Activated naive CD8-positive, alpha-beta T cell treated with anti-CD3 and anti-CD28 coated beads, Interleukin-2, amount 10 ng/mL, durations not matched to agents 7 days and 5 days (primary cell): ENCODE results near the gene CPA3. TPM values are rescaled to one million over a fixed set of nuclear protein-coding genes. Genes with fewer than 3 reads are reported as not detected.

Source experiments
- ATAC-seq: fragments of 150-1000 bp; cut with Tn5 transposase; one replicate; pipeline ENCODE4 v1.10.0; 2021; ENCODE audit warnings: low read depth, moderate library complexity
- POLR2A ChIA-PET: fragments of 350-600 bp; sonication (Branson Sonifier 250); formaldehyde crosslinking; loops from one replicate; lab custom pipeline; 2021; ENCODE audit warnings: antibody characterized with exemption; lab: Charles Lee
- DNase-seq: peaks from one replicate; pipeline ENCODE4 v3.0.0; 2021
- H3K27ac Mint-ChIP-seq: one replicate; pipeline ENCODE4 v1.8.0; 2022; ENCODE audit warnings: mild to moderate bottlenecking, mixed read lengths
- H3K27me3 Mint-ChIP-seq: one replicate; pipeline ENCODE4 v1.8.0; 2022; ENCODE audit warnings: mild to moderate bottlenecking, moderate library complexity, mixed read lengths
- H3K36me3 Mint-ChIP-seq: one replicate; pipeline ENCODE4 v1.8.0; 2021; ENCODE audit warnings: mild to moderate bottlenecking, mixed read lengths
- H3K4me1 Mint-ChIP-seq: one replicate; pipeline ENCODE4 v1.8.0; 2021; ENCODE audit warnings: mixed read lengths
- H3K4me3 Mint-ChIP-seq: one replicate; pipeline ENCODE4 v1.8.0; 2022; ENCODE audit warnings: mild to moderate bottlenecking, moderate library complexity, mixed read lengths
- H3K9me3 Mint-ChIP-seq: one replicate; pipeline ENCODE4 v1.8.0; 2021; ENCODE audit warnings: mixed read lengths
- total RNA-seq, 2 experiments: library from RNA; stranded (reverse); gene quantifications; one replicate each; pipeline ENCODE4 v1.2.3, GENCODE V29; 2021

Gene CPA3
- total RNA-seq, 2 experiments from 2014 or later = not detected

DNA sequence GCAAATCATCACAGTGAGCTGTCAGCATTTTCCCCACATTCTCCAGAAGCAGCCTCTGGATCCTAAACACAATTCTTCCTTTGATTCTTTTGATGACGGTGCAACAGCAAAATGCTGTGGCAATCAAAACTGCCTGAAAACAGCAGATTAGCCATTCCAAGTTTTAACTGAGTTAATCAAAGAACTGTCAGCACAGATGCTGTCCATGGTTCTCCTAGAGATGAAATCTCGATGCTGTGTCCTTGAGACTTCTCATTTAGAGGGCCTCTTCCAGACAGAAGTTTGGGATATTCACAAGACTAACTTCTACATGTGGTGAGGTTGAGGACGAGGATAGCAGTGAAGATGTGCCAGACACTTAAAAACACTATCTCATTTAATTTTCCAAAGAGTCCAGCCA is 75.9 kb downstream of the CPA3 start:
- no peak overlapping the region for H3K27ac Mint-ChIP-seq
- DNase-seq (no peak), ATAC-seq (no peak)
- H3K4me3 Mint-ChIP-seq = no peak overlapping the region
- POLR2A ChIA-PET = no interaction called here
- no peaks in the 10 kb centered on the region for H3K9me3 Mint-ChIP-seq
- H3K4me1 Mint-ChIP-seq = no peaks in the 10 kb centered on the region
- no peaks in the 10 kb centered on the region for H3K36me3 Mint-ChIP-seq
- peaks cover 16% of the 10 kb centered on the region for H3K27me3 Mint-ChIP-seq

DNA sequence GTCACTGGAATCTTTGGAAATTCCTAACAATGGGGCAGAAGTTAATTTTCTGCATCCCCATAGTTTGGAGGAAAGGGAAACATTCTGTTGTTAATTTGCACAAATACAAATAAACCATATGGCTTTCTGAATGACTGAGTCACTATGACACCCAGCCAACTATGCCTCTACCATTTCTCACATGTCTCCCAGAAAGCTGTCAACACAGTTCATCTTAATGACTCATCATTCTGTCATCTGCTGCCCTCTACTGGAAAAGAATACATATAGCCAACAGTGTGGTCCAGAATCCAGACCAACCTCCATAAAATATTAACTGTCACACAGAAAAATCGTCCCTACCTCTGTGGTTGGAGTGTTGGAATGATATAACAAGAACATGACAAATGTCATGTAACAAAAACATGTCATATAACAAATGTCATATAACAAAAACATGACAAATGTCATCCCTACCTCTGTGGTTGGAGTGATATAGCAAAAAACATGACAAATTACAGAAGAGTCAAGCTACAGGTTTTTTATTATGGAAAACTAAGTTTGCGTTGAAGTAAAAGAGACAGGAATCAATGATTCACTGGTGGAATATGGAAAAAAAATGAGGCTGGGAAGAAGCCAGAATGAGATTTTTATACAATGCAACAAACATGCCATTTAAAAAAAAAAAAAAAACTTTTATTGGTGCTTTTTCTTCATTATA is 78.6 kb downstream of the CPA3 start:
- H3K4me1 Mint-ChIP-seq = no peaks in the 10 kb centered on the region
- no peaks in the 10 kb centered on the region for H3K36me3 Mint-ChIP-seq
- H3K27me3 Mint-ChIP-seq = peaks cover 10% of the 10 kb centered on the region
- H3K27ac Mint-ChIP-seq = no peak overlapping the region
- POLR2A ChIA-PET = no interaction called here
- ATAC-seq = peak; percentile 88
- no peak overlapping the region for H3K4me3 Mint-ChIP-seq
- no peaks in the 10 kb centered on the region for H3K9me3 Mint-ChIP-seq
- DNase-seq = no peak

- Mint-ChIP-seq H3K4me1 (no peaks in the 10 kb centered on the region), H3K36me3 (no peaks in the 10 kb centered on the region), H3K4me3 (no peak overlapping the region), H3K9me3 (no peaks in the 10 kb centered on the region), H3K27ac (no peak overlapping the region), H3K27me3 (peaks cover 10% of the 10 kb centered on the region)
- DNase-seq = no peak
- POLR2A ChIA-PET = no interaction called here
- ATAC-seq = no peak
These were observed 80.0 kb downstream of the CPA3 start for GRCh38 chr3:148945116-148945515.

Other genes starting within 250 kb of the CPA3 start
- not detected for gene AGTR1, start 167.4 kb upstream of the CPA3 start, total RNA-seq
- not detected for gene CPB1, start 37.5 kb upstream of the CPA3 start, total RNA-seq
- 10 to 100 TPM; 48.6 to 49.3 TPM for gene GYG1, start 126.2 kb downstream of the CPA3 start, total RNA-seq
- 10 to 100 TPM; 30.3 to 34.3 TPM for gene HLTF, start 221.2 kb downstream of the CPA3 start, total RNA-seq